ENCODE measurements around the gene EDC4.
"Not testable (repeated sequence)": the region's sequence is repeated elsewhere in the genome, so short reads cannot be mapped to it uniquely, and the experiment has no call there.

- not testable (repeated sequence) for TF ChIP-seq CTCF (IDR thresholded peaks at IDR 0.05 in 8 of 11, conservative IDR thresholded peaks at IDR 0.05 in 3 of 11); POLR2A (IDR thresholded peaks at IDR 0.05); POLR2AphosphoS5 (IDR thresholded peaks at IDR 0.05)
These were observed 8.8 kb upstream of the EDC4 start for GRCh38 chr16:67864044-67864443.

Data from spleen (tissue), 7 donors.